HG02763 (cell line): Measurements from ENCODE around the gene ZDHHC22.

Experiments
- ATAC-seq: cut with Tn5 transposase; IDR thresholded peaks from one replicate; pipeline ENCODE4 v1.9.1; 2021; ENCODE audit warnings: mild to moderate bottlenecking, moderate library complexity; ENCODE audit not compliant: unreplicated experiment

ZDHHC22 gene

DNA sequence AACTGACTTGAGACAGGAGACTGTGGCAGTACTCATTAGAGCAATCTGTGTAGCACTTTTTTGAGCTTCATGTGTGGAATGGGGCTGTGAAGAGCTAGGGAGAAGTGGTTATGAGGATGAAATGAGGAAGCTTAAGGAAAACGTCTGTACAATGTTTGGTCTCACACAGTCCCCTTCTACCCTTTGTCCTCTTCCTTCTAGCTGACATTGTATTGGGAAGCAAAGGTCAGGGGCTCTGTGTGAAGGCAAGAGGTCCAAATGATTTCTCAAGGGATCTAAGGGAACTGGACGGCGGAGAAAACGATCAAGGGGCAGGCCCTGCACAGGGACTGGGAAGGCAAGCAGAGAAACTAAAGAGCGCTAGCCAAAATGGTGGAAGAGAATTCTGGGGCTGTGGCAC lies 56.6 kb downstream of the ZDHHC22 start:
- no peak for ATAC-seq

DNA sequence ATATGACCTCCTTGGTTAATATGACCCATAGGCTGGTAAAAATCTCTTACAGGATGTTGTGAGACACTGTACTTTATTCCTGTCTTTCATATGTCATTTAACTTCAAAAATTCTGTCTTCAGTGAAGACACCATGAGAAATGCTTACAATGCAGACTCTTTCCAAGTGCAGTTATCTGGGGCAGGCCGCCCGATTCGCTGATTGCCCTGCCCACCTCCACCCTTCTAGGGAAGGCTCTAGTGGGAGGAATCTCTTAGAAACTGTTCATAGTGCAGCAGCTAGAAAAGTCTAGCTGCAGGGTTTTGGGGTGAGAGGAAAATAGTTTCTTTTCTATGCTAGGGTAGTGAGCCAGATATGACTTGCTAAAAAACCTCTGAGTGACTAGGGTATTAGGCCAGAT lies 58.5 kb downstream of the ZDHHC22 start:
- no peak for ATAC-seq

DNA sequence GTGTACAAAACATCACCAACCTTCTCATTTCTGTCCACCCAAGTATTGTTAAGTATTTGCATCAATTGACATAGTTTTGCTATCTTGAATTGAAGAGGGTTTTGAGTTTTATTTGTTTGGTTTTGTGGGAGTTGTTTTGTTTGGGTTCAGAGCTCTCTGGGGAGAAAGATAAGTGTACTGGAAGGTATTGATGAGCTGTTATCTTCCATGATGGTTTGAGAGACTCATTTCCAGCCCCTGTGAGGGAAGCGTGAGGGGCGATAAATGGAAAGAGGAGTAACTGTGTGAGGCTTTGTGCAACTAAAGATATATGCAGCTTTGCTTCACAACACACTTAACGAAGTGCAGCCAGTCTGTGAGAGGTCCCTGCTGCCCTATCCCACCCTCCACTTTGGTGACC lies 59.2 kb downstream of the ZDHHC22 start:
- no peak for ATAC-seq
